ENCODE results near the gene STX18. TPM values are rescaled to one million over a fixed set of nuclear protein-coding genes. Genes with fewer than 3 reads are reported as not detected.

STX18 gene
- total and polyA plus RNA-seq, 10 of the 15 experiments (the other 5 are each of a cell fraction or from before 2014, with no cell fraction given): 8.2 to 46.6 (median 31.1) TPM

GRCh38 chr4:4496592-4497372 lies 45.1 kb downstream of the STX18 start:
- ChIA-PET SMC1A (ENCODE audit: uncharacterized antibody, unreplicated experiment) (interaction anchor here (1.2 kb wide), 1 partner anchor 43 kb away, joined by 3 read pairs; no protein-coding TSS in a partner anchor), RAD21 (ENCODE audit: unreplicated experiment) (no interaction called here), POLR2A (no interaction called here), CTCF (no interaction called here)
- no peak overlapping the region for H3K27ac ChIP-seq (ENCODE audit: control insufficient read depth, insufficient read depth)
- no peaks in the 10 kb centered on the region for H3K9me3 ChIP-seq (replicated peaks; ENCODE audit: control insufficient read depth, insufficient read depth, low read length)
- TF ChIP-seq, protein P1, sequence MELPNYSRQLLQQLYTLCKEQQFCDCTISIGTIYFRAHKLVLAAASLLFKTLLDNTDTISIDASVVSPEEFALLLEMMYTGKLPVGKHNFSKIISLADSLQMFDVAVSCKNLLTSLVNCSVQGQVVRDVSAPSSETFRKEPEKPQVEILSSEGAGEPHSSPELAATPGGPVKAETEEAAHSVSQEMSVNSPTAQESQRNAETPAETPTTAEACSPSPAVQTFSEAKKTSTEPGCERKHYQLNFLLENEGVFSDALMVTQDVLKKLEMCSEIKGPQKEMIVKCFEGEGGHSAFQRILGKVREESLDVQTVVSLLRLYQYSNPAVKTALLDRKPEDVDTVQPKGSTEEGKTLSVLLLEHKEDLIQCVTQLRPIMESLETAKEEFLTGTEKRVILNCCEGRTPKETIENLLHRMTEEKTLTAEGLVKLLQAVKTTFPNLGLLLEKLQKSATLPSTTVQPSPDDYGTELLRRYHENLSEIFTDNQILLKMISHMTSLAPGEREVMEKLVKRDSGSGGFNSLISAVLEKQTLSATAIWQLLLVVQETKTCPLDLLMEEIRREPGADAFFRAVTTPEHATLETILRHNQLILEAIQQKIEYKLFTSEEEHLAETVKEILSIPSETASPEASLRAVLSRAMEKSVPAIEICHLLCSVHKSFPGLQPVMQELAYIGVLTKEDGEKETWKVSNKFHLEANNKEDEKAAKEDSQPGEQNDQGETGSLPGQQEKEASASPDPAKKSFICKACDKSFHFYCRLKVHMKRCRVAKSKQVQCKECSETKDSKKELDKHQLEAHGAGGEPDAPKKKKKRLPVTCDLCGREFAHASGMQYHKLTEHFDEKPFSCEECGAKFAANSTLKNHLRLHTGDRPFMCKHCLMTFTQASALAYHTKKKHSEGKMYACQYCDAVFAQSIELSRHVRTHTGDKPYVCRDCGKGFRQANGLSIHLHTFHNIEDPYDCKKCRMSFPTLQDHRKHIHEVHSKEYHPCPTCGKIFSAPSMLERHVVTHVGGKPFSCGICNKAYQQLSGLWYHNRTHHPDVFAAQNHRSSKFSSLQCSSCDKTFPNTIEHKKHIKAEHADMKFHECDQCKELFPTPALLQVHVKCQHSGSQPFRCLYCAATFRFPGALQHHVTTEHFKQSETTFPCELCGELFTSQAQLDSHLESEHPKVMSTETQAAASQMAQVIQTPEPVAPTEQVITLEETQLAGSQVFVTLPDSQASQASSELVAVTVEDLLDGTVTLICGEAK (IDR thresholded peaks at IDR 0.05; ENCODE audit: borderline replicate concordance): no peak
- TF ChIP-seq TCF12 (IDR thresholded peaks at IDR 0.05; ENCODE audit: low read depth, low read length) (no peak), POLR2A (IDR thresholded peaks at IDR 0.05; ENCODE audit: low read depth, low read length) (no peak)
- no peak overlapping the region for H3K4me2 ChIP-seq (ENCODE audit: control insufficient read depth, insufficient read depth)
- no peak overlapping the region for H3K9ac ChIP-seq (ENCODE audit: control insufficient read depth, insufficient read depth, low read length)
- peaks cover 9% of the 10 kb centered on the region for H3K79me2 ChIP-seq (ENCODE audit: control insufficient read depth, insufficient read depth, low read length)
- ATAC-seq: no peak
- no peak for DNase-seq (ENCODE audit: low read depth, low spot score)
- no peaks in the 10 kb centered on the region; a peak in 2 of 4 replicates for H3K36me3 ChIP-seq (ENCODE audit: control insufficient read depth in 2 of 2, insufficient read depth in 2 of 2, low read length in 1 of 2)
- in situ Hi-C loops (cut with MboI): no loop called here
- H4K20me1 ChIP-seq (ENCODE audit: control insufficient read depth, insufficient read depth): no peaks in the 10 kb centered on the region
- BruUV-seq (replicated peaks): no TSS peak
- H2AFZ ChIP-seq (ENCODE audit: control insufficient read depth, low read depth, low read length): no peak overlapping the region
- WGBS (ENCODE audit: insufficient coverage, insufficient replicate concordance, low lambda C conversion rate, missing lambda C conversion rate): 95% methylated on average over 9 of the region's 9 CpGs
- no peak overlapping the region for H3K4me3 ChIP-seq
- no peaks in the 10 kb centered on the region for H3K27me3 ChIP-seq (replicated peaks in 1 of 2; ENCODE audit: control insufficient read depth in 2 of 2, insufficient read depth in 2 of 2, low read length in 1 of 2)
- no peak for FAIRE-seq
- H3K4me1 ChIP-seq (ENCODE audit: control insufficient read depth, insufficient read depth, low read length): peaks cover 6% of the 10 kb centered on the region
- intact Hi-C loops (cut with micrococcal nuclease; ENCODE audit: unreplicated experiment): no loop called here
